Adrenal gland (tissue), 5 donors: Measurements from ENCODE around the gene FBLN5.

Source experiments
- POLR2A ChIP-seq, 2 donors: fragments of 450-650 bp; IDR thresholded peaks; one replicate each; pipeline ENCODE4 v1.6.1; 2017; ENCODE audit warnings: antibody characterized with exemption in 2 of 2, mild to moderate bottlenecking in 2 of 2, moderate library complexity in 1 of 2
- TF ChIP-seq, protein P1 (sequence below), 6 experiments: fragments of 450-650 bp in 4 of 6; fragments of 200-600 bp in 2 of 6; sonication (generic) in 1 of 6; IDR thresholded peaks; 1 replicate in 5 of 6; 2 replicates in 1 of 6; pipeline versions ENCODE4 v1.5.1 to v1.8.0; 2016 to 2021; ENCODE audit warnings: antibody characterized with exemption in 6 of 6, mild to moderate bottlenecking in 2 of 6, moderate library complexity in 1 of 6
- donor health status: DM: no; HTN: no; CAD: no.

DNA sequence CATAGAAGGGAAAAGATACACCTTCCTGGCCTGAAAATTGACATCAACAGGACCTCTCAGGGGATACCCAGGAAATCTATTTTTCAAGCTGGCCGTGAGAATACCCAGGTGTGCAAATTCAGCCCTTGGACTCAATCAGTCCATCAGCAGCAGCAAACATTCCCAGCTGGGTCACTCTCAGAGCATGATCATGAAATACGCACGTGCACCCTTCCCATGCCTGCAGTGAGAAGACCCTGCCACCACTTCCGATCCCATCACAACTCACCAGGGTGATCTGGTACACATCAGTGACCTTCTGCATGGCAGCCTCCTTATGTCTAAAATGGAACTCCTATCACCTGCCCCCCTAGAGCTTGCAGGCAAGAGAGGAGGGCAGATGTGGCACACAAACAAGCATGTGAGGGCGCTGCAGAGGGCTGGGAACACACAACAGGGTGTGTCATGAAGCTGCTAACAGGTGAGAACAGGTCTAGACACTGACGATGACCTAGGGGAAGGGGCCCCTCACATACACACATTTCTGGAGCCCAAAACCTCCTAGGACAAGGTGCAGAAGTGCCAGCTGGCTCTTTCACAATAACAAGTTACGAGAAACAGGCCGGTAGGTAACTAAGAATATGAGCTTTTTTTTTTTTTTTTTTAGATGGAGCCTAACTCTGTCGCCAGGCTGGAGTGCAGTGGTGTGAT is 42.4 kb downstream of the FBLN5 start:
- TF ChIP-seq, protein P1, sequence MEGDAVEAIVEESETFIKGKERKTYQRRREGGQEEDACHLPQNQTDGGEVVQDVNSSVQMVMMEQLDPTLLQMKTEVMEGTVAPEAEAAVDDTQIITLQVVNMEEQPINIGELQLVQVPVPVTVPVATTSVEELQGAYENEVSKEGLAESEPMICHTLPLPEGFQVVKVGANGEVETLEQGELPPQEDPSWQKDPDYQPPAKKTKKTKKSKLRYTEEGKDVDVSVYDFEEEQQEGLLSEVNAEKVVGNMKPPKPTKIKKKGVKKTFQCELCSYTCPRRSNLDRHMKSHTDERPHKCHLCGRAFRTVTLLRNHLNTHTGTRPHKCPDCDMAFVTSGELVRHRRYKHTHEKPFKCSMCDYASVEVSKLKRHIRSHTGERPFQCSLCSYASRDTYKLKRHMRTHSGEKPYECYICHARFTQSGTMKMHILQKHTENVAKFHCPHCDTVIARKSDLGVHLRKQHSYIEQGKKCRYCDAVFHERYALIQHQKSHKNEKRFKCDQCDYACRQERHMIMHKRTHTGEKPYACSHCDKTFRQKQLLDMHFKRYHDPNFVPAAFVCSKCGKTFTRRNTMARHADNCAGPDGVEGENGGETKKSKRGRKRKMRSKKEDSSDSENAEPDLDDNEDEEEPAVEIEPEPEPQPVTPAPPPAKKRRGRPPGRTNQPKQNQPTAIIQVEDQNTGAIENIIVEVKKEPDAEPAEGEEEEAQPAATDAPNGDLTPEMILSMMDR (IDR thresholded peaks at IDR 0.05) = no peak
- TF ChIP-seq POLR2A (IDR thresholded peaks at IDR 0.05) = no peak
